Type B pancreatic cell (in vitro differentiated cells): Measurements from ENCODE around the gene GUCY1A2. TPM values are rescaled to one million over a fixed set of nuclear protein-coding genes. Genes with fewer than 3 reads are reported as not detected.

ENCODE experiments used
- DNase-seq: peaks from one replicate; pipeline ENCODE4 v3.0.0; 2021; ENCODE audit warnings: mixed read lengths; ENCODE audit not compliant: unreplicated experiment; ENCODE audit errors: extremely low spot score
- H3K27ac Mint-ChIP-seq: 2 replicates; pipeline ENCODE4 v1.8.0; 2021; ENCODE audit warnings: mild to moderate bottlenecking, mixed read lengths
- H3K27me3 Mint-ChIP-seq: 2 replicates; pipeline ENCODE4 v1.8.0; 2021; ENCODE audit warnings: mixed read lengths
- H3K36me3 Mint-ChIP-seq: 2 replicates; pipeline ENCODE4 v1.8.0; 2021; ENCODE audit warnings: mixed read lengths
- H3K4me1 Mint-ChIP-seq: one replicate; pipeline ENCODE4 v1.8.0; 2021; ENCODE audit warnings: mixed read lengths; ENCODE audit not compliant: unreplicated experiment
- H3K4me3 Mint-ChIP-seq: 2 replicates; pipeline ENCODE4 v1.8.0; 2021; ENCODE audit warnings: mild to moderate bottlenecking, mixed read lengths
- H3K9me3 Mint-ChIP-seq: 2 replicates; pipeline ENCODE4 v1.8.0; 2021; ENCODE audit warnings: mixed read lengths
- CTCF ChIP-seq: fragments of 200-600 bp; sonication (generic); conservative IDR thresholded peaks from 2 replicates; pipeline ENCODE4 v1.5.0; 2021; ENCODE audit warnings: antibody characterized with exemption, mild to moderate bottlenecking
- total RNA-seq: library from RNA; stranded (reverse); gene quantifications from 2 replicates; pipeline ENCODE4 v1.2.1, GENCODE V29; 2021; ENCODE audit warnings: low replicate concordance

Gene GUCY1A2
- total RNA-seq, 1 donor from 2014 or later = 13.2 TPM

GRCh38 chr11:106770489-106771085, 247.7 kb downstream of the GUCY1A2 start:
- no peak for DNase-seq
- no peak overlapping the region for H3K4me3 Mint-ChIP-seq
- no peaks in the 10 kb centered on the region for H3K36me3 Mint-ChIP-seq
- TF ChIP-seq CTCF = no peak
- no peak overlapping the region for H3K27ac Mint-ChIP-seq
- H3K27me3 Mint-ChIP-seq = no peaks in the 10 kb centered on the region
- no peaks in the 10 kb centered on the region for H3K9me3 Mint-ChIP-seq
- H3K4me1 Mint-ChIP-seq = peaks cover 4% of the 10 kb centered on the region

- H3K36me3 Mint-ChIP-seq = no peaks in the 10 kb centered on the region
Observed at GRCh38 chr11:106765469-106766258, 252.6 kb downstream of the GUCY1A2 start.

GRCh38 chr11:106763501-106763900, 254.8 kb downstream of the GUCY1A2 start:
- Mint-ChIP-seq H3K4me3 (no peak overlapping the region), H3K27me3 (no peaks in the 10 kb centered on the region), H3K9me3 (peaks cover 3% of the 10 kb centered on the region), H3K4me1 (peaks cover 7% of the 10 kb centered on the region), H3K36me3 (no peaks in the 10 kb centered on the region), H3K27ac (no peak overlapping the region)
- no peak for TF ChIP-seq CTCF
- no peak for DNase-seq

More at GRCh38 chr11:106765469-106766258, 252.6 kb downstream of the GUCY1A2 start:
- Mint-ChIP-seq H3K27me3 (no peaks in the 10 kb centered on the region), H3K4me3 (no peak overlapping the region), H3K9me3 (no peaks in the 10 kb centered on the region), H3K4me1 (peaks cover 3% of the 10 kb centered on the region), H3K27ac (no peak overlapping the region)
- DNase-seq = no peak
- TF ChIP-seq CTCF = no peak

- Mint-ChIP-seq H3K36me3 (no peaks in the 10 kb centered on the region), H3K4me3 (no peak overlapping the region), H3K27me3 (no peaks in the 10 kb centered on the region), H3K27ac (no peak overlapping the region), H3K9me3 (peaks cover 4% of the 10 kb centered on the region), H3K4me1 (peaks cover 8% of the 10 kb centered on the region)
- no peak for DNase-seq
- TF ChIP-seq CTCF = no peak
Observed at GRCh38 chr11:106761745-106762144, 256.5 kb downstream of the GUCY1A2 start.

- H3K4me1 Mint-ChIP-seq = peaks cover 8% of the 10 kb centered on the region
- no peak overlapping the region for H3K4me3 Mint-ChIP-seq
- H3K36me3 Mint-ChIP-seq = no peaks in the 10 kb centered on the region
Observed at GRCh38 chr11:106761240-106761639, 257.0 kb downstream of the GUCY1A2 start.

More at GRCh38 chr11:106761240-106761639, 257.0 kb downstream of the GUCY1A2 start:
- no peak for DNase-seq
- Mint-ChIP-seq H3K9me3 (peaks cover 4% of the 10 kb centered on the region), H3K27ac (no peak overlapping the region), H3K27me3 (no peaks in the 10 kb centered on the region)
- TF ChIP-seq CTCF = no peak
